Gastroesophageal sphincter (tissue), 3 donors: ENCODE results near the gene GATAD1.

ENCODE experiments used
- CTCF ChIP-seq, 4 experiments: fragments of 200-600 bp in 2 of 4; fragments of 450-650 bp in 2 of 4; sonication (generic) in 1 of 4; IDR thresholded peaks; one replicate each; pipeline ENCODE4 v1.5.1; 2017 to 2019; ENCODE audit warnings: antibody characterized with exemption in 4 of 4, mild to moderate bottlenecking in 2 of 4, moderate library complexity in 2 of 4
- EP300 ChIP-seq: sonication (generic); formaldehyde crosslinking; IDR thresholded peaks from one replicate; pipeline ENCODE4 v1.6.1; 2017; ENCODE audit warnings: antibody characterized with exemption, mild to moderate bottlenecking

DNA sequence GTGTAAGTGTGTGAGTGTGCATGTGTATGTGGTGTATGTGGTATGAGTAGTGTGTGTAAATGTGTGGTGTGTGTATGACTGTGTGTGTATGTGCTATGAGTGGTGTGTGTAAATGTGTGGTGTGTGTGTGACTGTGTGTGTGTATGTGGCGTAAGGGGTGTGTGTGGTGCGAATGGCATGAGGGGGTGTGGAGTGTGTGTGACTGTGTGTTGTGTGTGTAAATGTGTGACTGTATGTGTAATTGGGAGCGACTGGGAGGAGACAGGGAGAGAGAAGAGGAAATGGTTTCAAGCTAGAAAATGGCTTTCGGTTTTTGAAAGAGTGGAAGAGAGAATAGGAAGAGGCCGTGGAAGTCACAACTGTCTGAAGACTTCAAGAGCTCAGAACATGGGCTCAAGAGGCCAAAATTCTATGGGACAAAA is 23.6 kb upstream of the GATAD1 start:
- TF ChIP-seq CTCF (IDR thresholded peaks at IDR 0.05) (no peak), EP300 (no peak)
